ENCODE results near the gene ZDHHC19.

DNA sequence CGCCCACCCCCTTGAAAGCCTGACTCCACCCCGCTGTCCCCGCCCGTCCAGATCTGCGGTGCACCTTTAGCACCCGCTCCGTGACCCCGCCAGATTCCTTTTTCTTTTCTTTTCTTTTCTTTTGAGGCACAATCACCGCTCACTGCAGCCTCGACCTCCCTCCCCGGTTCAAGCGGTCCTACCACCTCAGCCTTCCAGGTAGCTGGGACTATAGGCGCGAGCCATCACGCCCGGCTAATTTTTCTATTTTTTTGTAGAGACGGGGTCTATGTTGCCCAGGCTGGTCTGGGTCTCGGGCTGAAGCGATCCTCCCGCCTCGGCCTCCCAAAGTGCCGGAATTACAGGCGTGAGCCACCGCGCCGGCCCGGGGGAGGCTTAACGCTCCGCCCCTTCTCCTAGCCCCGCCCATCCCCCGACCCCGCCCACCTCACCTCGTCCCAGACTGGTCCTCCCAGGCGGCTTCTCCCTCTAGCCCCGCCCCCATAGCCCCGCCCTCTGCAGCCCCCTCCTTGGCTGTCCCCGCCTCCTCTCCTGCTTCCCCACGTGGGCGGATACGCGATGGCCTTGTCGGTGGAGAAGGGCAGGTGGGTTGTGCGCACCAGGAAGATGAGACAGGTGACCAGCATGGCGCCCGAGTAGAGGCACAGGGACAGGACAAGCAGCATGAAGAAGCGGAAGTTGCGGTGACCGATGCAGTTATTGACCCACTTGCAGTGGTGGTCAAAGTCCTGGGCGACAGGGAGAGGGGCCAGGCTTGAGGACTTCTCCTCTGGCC lies 3.2 kb downstream of the ZDHHC19 start:
- TF ChIP-seq, protein P1, sequence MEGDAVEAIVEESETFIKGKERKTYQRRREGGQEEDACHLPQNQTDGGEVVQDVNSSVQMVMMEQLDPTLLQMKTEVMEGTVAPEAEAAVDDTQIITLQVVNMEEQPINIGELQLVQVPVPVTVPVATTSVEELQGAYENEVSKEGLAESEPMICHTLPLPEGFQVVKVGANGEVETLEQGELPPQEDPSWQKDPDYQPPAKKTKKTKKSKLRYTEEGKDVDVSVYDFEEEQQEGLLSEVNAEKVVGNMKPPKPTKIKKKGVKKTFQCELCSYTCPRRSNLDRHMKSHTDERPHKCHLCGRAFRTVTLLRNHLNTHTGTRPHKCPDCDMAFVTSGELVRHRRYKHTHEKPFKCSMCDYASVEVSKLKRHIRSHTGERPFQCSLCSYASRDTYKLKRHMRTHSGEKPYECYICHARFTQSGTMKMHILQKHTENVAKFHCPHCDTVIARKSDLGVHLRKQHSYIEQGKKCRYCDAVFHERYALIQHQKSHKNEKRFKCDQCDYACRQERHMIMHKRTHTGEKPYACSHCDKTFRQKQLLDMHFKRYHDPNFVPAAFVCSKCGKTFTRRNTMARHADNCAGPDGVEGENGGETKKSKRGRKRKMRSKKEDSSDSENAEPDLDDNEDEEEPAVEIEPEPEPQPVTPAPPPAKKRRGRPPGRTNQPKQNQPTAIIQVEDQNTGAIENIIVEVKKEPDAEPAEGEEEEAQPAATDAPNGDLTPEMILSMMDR (IDR thresholded peaks at IDR 0.05), result no peak
- no peak for TF ChIP-seq EP300 (IDR thresholded peaks at IDR 0.05)

Measured in gastroesophageal sphincter (tissue), 3 donors.